GM21515 (cell line): ENCODE data around the gene RPL37A.
"Not testable (repeated sequence)": the region's sequence is repeated elsewhere in the genome, so short reads cannot be mapped to it uniquely, and the experiment has no call there.

ENCODE experiments used
- ATAC-seq: cut with Tn5 transposase; IDR thresholded peaks from one replicate; pipeline ENCODE4 v1.9.1; 2021; ENCODE audit not compliant: unreplicated experiment

The RPL37A gene

GRCh38 chr2:216516730-216517350, 18.2 kb downstream of the RPL37A start:
- ATAC-seq: no peak

GRCh38 chr2:216517447-216518225, 19.0 kb downstream of the RPL37A start:
- ATAC-seq: no peak

DNA sequence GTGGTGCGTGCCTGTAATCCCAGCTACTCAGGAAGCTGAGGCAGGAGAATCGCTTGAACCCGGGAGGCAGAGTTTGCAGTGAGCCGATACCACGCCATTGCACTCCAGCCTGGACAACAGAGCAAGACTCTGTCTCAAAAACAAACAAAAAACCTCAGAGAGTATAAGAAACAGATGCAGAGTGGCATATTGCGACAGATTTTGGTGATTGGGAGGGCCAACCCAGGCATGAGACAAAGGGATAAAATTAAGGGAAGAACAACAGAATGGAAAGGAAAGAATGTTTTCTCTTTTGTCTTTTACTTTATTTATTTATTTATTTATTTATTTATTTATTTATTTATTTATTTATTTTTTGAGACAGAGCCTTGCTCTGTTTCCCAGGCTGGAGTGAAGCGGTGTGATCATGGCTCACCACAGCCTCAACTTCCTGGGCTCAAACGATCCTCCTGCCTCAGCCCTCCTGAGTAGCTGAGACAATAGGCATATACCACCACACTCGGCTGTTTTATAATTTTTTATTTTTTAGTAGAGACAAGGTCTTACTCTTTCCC, 20.0 kb downstream of the RPL37A start:
- ATAC-seq: not testable (repeated sequence)

- no peak for ATAC-seq
Observed at GRCh38 chr2:216519154-216519762, 20.6 kb downstream of the RPL37A start.

- no peak for ATAC-seq
Observed at GRCh38 chr2:216520112-216520511, 21.5 kb downstream of the RPL37A start.

GRCh38 chr2:216522892-216523502, 24.4 kb downstream of the RPL37A start:
- no peak for ATAC-seq

- ATAC-seq: no peak
Observed at GRCh38 chr2:216525972-216526371, 27.3 kb downstream of the RPL37A start.

DNA sequence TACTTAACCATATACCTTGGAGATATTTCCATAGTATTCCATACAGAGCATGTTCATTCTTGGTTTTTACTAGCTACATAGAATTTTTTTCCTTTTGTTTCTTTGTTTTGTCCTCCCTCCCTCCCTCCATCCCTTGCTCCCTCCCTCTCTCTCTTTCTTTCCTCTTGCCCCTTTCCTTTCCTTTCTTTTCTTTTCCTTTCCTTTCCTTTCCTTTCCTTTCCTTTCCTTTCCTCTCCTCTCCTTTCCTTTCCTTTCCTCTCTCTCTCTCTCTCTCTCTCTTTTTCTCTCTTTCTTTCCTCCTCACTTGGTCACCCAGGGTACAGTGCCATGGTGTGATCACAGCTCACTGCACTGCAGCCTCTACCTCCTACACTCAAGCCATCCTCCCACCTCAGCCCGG, 28.3 kb downstream of the RPL37A start:
- ATAC-seq: no peak

GRCh38 chr2:216527600-216527999, 29.0 kb downstream of the RPL37A start:
- no peak for ATAC-seq

GRCh38 chr2:216532562-216532961, 33.9 kb downstream of the RPL37A start:
- no peak for ATAC-seq

DNA sequence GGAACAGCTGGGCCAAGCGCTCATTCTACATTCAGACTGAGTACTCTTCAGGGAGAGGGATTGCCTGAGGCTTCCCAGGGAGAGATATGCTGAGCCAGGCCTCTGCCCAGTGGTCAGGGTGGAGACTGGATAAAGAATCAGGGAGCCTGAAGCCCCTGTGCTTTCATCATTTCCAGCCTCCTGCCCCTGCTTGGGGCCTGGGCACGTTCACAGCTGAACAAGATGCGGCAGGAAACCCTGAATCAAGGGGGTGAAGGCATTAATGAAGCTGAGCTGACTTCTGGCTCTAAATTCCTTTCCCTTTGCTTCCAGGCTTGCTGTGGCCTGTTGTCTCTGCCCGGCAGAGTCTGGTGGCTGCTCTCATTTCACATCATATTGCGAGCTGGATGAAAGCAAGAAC, 35.0 kb downstream of the RPL37A start:
- no peak for ATAC-seq

GRCh38 chr2:216534809-216535208, 36.2 kb downstream of the RPL37A start:
- no peak for ATAC-seq

DNA sequence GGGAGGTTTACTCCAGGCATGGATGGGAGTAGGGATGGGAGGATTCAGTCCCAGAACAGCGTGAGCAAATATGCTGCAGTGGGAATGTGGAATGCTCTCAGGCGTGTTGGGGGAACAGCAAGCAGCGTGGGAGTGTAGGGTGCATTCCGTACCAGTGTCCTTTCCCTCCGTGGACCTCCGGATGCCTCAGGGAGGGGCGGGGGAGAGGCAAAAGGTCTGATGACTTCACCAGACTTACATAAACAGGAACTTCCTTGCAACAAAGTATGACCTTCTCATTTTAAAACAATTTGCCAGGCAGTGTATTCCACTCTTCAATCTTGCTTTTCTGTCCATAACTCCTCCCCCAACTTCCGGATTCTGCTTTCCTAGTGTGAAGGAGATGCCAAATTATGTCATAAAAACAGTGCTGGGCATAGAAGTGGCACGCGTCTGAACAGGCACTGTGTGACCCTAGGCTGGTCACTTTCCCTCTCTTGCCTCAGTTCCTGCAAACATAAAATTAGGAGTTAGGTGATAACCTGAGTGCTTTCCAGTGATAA, 36.9 kb downstream of the RPL37A start:
- no peak for ATAC-seq

- no peak for ATAC-seq
Observed at GRCh38 chr2:216536734-216537210, 38.1 kb downstream of the RPL37A start.

- ATAC-seq: no peak
Observed at GRCh38 chr2:216537366-216537765, 38.7 kb downstream of the RPL37A start.

GRCh38 chr2:216538538-216538937, 39.9 kb downstream of the RPL37A start:
- no peak for ATAC-seq

GRCh38 chr2:216539120-216539519, 40.5 kb downstream of the RPL37A start:
- ATAC-seq: no peak

GRCh38 chr2:216539791-216540241, 41.2 kb downstream of the RPL37A start:
- no peak for ATAC-seq

- no peak for ATAC-seq
Observed at GRCh38 chr2:216540920-216541319, 42.3 kb downstream of the RPL37A start.

DNA sequence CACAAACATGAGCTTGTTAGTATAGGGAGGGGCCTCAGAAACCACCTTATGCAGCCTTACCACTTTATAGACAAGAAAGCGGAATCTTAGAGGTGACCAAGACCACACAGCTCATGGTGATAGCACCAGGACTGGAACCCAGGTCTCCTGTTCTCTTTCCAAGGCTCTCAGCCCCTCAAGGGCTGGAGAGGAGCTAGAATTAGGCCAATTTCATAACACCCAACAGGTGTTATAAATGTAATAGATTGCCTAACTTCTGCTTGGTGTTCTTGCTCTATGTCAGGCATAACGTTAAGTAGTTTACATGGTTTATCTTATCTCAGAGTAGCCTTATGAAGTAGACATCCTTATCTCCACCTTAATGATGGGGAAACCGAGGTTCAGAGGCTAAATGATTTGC, 42.9 kb downstream of the RPL37A start:
- ATAC-seq: no peak

DNA sequence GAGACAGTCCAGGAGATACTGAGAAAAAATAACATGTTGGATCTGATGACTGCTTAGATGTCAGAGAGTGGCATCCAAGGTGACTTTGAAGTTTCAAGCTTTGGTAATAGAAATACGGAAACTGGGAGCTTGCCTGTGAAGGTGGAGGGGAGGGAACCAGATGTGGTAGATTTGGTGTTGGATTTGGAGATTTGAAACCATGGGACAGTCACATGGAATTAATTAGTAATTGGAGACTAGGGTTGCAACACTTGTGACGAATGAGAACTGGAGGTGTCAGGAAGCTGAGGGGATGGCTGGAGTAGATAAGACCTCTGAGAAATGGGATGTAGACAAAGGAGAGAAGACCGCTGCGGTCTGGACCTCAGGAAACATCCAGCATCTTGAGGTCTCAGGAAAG, 46.7 kb downstream of the RPL37A start:
- no peak for ATAC-seq
